GM23338 (cell line): ENCODE measurements around the gene DYNC2H1. TPM values are rescaled to one million over a fixed set of nuclear protein-coding genes. Genes with fewer than 3 reads are reported as not detected.

Experiments
- ATAC-seq: fragments of 200-7000 bp; cut with Tn5 transposase; 3 replicates; pipeline ENCODE4 v1.9.1; 2020
- DNase-seq: peaks from one replicate; pipeline ENCODE4 v3.0.0-alpha.2; 2015; ENCODE audit warnings: low spot score
- H2AFZ ChIP-seq: fragments of 200-600 bp; sonication (generic); 2 replicates; pipeline ENCODE4 v1.8.0; 2016; ENCODE audit warnings: antibody characterized with exemption, mild to moderate bottlenecking, moderate library complexity
- H3F3A ChIP-seq: fragments of 200-600 bp; sonication (generic); replicated peaks from 2 replicates; pipeline ENCODE4 v1.8.0; 2017; ENCODE audit warnings: antibody characterized with exemption, mixed run types, low read depth
- H3K27ac ChIP-seq: fragments of 200-600 bp; sonication (generic); 2 replicates; pipeline ENCODE4 v1.6.1; 2016; ENCODE audit warnings: low read depth
- H3K27me3 ChIP-seq: fragments of 200-600 bp; sonication (generic); 2 replicates; pipeline ENCODE4 v1.8.0; 2016; ENCODE audit warnings: mild to moderate bottlenecking, mixed run types, moderate library complexity; ENCODE audit not compliant: insufficient read depth
- H3K36me3 ChIP-seq: fragments of 200-600 bp; sonication (generic); 2 replicates; pipeline ENCODE4 v1.8.0; 2016; ENCODE audit warnings: mild to moderate bottlenecking; ENCODE audit not compliant: insufficient read depth
- H3K4me1 ChIP-seq: fragments of 200-600 bp; sonication (generic); 2 replicates; pipeline ENCODE4 v1.8.0; 2016; ENCODE audit warnings: mild to moderate bottlenecking, moderate library complexity; ENCODE audit not compliant: insufficient read depth
- H3K4me2 ChIP-seq: fragments of 200-600 bp; sonication (generic); 2 replicates; pipeline ENCODE4 v1.7.1; 2017; ENCODE audit warnings: mixed run types
- H3K4me3 ChIP-seq: fragments of 200-600 bp; sonication (generic); 2 replicates; pipeline ENCODE4 v1.6.1; 2016; ENCODE audit warnings: mixed run types
- H3K79me2 ChIP-seq: fragments of 200-600 bp; sonication (generic); replicated peaks from 2 replicates; pipeline ENCODE4 v1.8.0; 2017; ENCODE audit warnings: mild to moderate bottlenecking; ENCODE audit not compliant: insufficient read depth
- H3K9me2 ChIP-seq: fragments of 200-600 bp; sonication (generic); 2 replicates; pipeline ENCODE4 v1.8.0; 2017; ENCODE audit not compliant: insufficient read depth
- H4K20me1 ChIP-seq: fragments of 200-600 bp; sonication (generic); replicated peaks from 2 replicates; pipeline ENCODE4 v1.8.0; 2017; ENCODE audit warnings: mild to moderate bottlenecking; ENCODE audit not compliant: insufficient read depth
- H3K27ac Mint-ChIP-seq: 2 replicates; pipeline ENCODE4 v1.8.0; 2020; ENCODE audit warnings: inconsistent platforms, mild to moderate bottlenecking, moderate library complexity, mixed read lengths
- H3K27me3 Mint-ChIP-seq: 3 replicates; pipeline ENCODE4 v1.8.0; 2022; ENCODE audit warnings: low read depth, mild to moderate bottlenecking, moderate library complexity, mixed read lengths, inconsistent platforms; ENCODE audit not compliant: insufficient read depth, poor library complexity
- H3K36me3 Mint-ChIP-seq: 3 replicates; pipeline ENCODE4 v1.8.0; 2021; ENCODE audit warnings: low read depth, mild to moderate bottlenecking, inconsistent platforms, moderate library complexity, mixed read lengths
- H3K4me1 Mint-ChIP-seq: 3 replicates; pipeline ENCODE4 v1.8.0; 2020; ENCODE audit warnings: mild to moderate bottlenecking, inconsistent platforms, mixed read lengths
- H3K4me3 Mint-ChIP-seq: 3 replicates; pipeline ENCODE4 v1.8.0; 2021; ENCODE audit warnings: moderate library complexity, mild to moderate bottlenecking, inconsistent platforms, mixed read lengths
- H3K9me3 Mint-ChIP-seq: 3 replicates; pipeline ENCODE4 v1.8.0; 2020; ENCODE audit warnings: moderate library complexity, mild to moderate bottlenecking, inconsistent platforms, mixed read lengths
- CTCF ChIP-seq, 2 experiments: fragments of 200-600 bp in 1 of 2; sonication (generic) in 1 of 2; conservative IDR thresholded peaks; 2 replicates each; pipeline versions ENCODE4 v1.5.1 to v1.6.1; 2016 to 2017; ENCODE audit warnings: antibody characterized with exemption in 2 of 2, low read depth in 2 of 2, mild to moderate bottlenecking in 2 of 2, moderate library complexity in 1 of 2
- ETS1 ChIP-seq: IDR thresholded peaks from 2 replicates; pipeline ENCODE4 v1.6.1; 2016; ENCODE audit warnings: antibody characterized with exemption
- EZH2 ChIP-seq: fragments of 200-600 bp; sonication (generic); IDR thresholded peaks from one replicate; pipeline ENCODE4 v1.8.0; 2017; ENCODE audit warnings: antibody characterized with exemption, mild to moderate bottlenecking, low read depth; ENCODE audit not compliant: unreplicated experiment
- EZH2phosphoT487 ChIP-seq: fragments of 200-600 bp; sonication (generic); IDR thresholded peaks from one replicate; pipeline ENCODE4 v1.8.1; 2018; ENCODE audit warnings: antibody characterized with exemption; ENCODE audit not compliant: unreplicated experiment
- JUNB ChIP-seq: IDR thresholded peaks from one replicate; pipeline ENCODE4 v1.6.1; 2016; ENCODE audit warnings: antibody characterized with exemption; ENCODE audit not compliant: unreplicated experiment
- NANOG ChIP-seq: IDR thresholded peaks from 2 replicates; pipeline ENCODE4 v1.6.1; 2016; ENCODE audit warnings: antibody characterized with exemption, borderline replicate concordance
- POLR2AphosphoS5 ChIP-seq: IDR thresholded peaks from 2 replicates; pipeline ENCODE4 v1.6.1; 2016; ENCODE audit warnings: antibody characterized with exemption, low read depth
- REST ChIP-seq: IDR thresholded peaks from one replicate; pipeline ENCODE4 v1.6.1; 2018; ENCODE audit warnings: antibody characterized with exemption; ENCODE audit not compliant: unreplicated experiment
- STAT1 ChIP-seq: IDR thresholded peaks from one replicate; pipeline ENCODE4 v1.6.1; 2016; ENCODE audit warnings: antibody characterized with exemption; ENCODE audit not compliant: unreplicated experiment
- ZNF114 ChIP-seq: fragments of 250-450 bp; sonication (Bioruptor Pico); IDR thresholded peaks from 2 replicates; pipeline ENCODE4 v1.5.0; 2020; ENCODE audit warnings: mild to moderate bottlenecking, moderate library complexity
- ZNF331 ChIP-seq: fragments of 250-450 bp; sonication (Bioruptor Pico); IDR thresholded peaks from 2 replicates; pipeline ENCODE4 v1.5.0; 2020; ENCODE audit warnings: low read depth, mild to moderate bottlenecking, moderate library complexity
- ZNF462 ChIP-seq: fragments of 250-450 bp; sonication (Bioruptor Pico); IDR thresholded peaks from 2 replicates; pipeline ENCODE4 v1.5.0; 2020; ENCODE audit warnings: mild to moderate bottlenecking, moderate library complexity
- polyA plus RNA-seq: library from polyadenylated mRNA; unstranded; fragments of >200 nt; fragmentation: Nextera tagmentation; extraction: Ambion mirVana; gene quantifications from 2 replicates; pipeline ENCODE4 v1.2.1, GENCODE V29; 2016
- total RNA-seq: library from RNA; depleted of rRNA; stranded (reverse); fragments of >200 nt; shearing (Covaris generic); gene quantifications from 2 replicates; pipeline ENCODE4 v1.2.3, GENCODE V29; 2014

DYNC2H1 gene
- total and polyA plus RNA-seq, 2 experiments from 2014 or later, result 19.3 to 22.5 TPM

- H2AFZ ChIP-seq, result no peak overlapping the region
- DNase-seq, result no peak
These were observed 5.6 kb downstream of the DYNC2H1 start for GRCh38 chr11:103114836-103115235.

More at GRCh38 chr11:103114836-103115235, 5.6 kb downstream of the DYNC2H1 start:
- Histone ChIP-seq H3K27me3 (no peaks in the 10 kb centered on the region), H3K27ac (no peak overlapping the region), H3K4me2 (no peak overlapping the region), H3K4me3 (no peak overlapping the region), H3K79me2 (peaks cover 4% of the 10 kb centered on the region; the same call in 1 of the 2 replicates), H3F3A (no peaks in the 10 kb centered on the region), H3K36me3 (0 out of 2 replicates have a peak, but pooled peaks cover 2% of the 10 kb centered on the region), H4K20me1 (no peaks in the 10 kb centered on the region), H3K9me2 (no peaks in the 10 kb centered on the region), H3K4me1 (no peaks in the 10 kb centered on the region)
- peaks cover 6% of the 10 kb centered on the region for H3K27me3 Mint-ChIP-seq
- H3K36me3 Mint-ChIP-seq, result peaks cover 18% of the 10 kb centered on the region; the same call in 2 of the 3 replicates
- H3K4me3 Mint-ChIP-seq, result no peak overlapping the region
- H3K27ac Mint-ChIP-seq, result no peak overlapping the region
- H3K9me3 Mint-ChIP-seq, result no peaks in the 10 kb centered on the region
- no peak for ATAC-seq
- H3K4me1 Mint-ChIP-seq, result peaks cover 7% of the 10 kb centered on the region; the same call in 2 of the 3 replicates
- no peak for TF ChIP-seq ETS1
- TF ChIP-seq ZNF462 (CRISPR knock-in tag), result no peak
- no peak for TF ChIP-seq NANOG
- TF ChIP-seq EZH2, result no peak
- no peak for TF ChIP-seq ZNF331 (CRISPR knock-in tag)
- no peak for TF ChIP-seq ZNF114 (CRISPR knock-in tag)
- TF ChIP-seq POLR2AphosphoS5, result no peak
- no peak for TF ChIP-seq STAT1
- TF ChIP-seq CTCF (conservative IDR thresholded peaks at IDR 0.05; ENCODE audit: low read depth in 2 of 2), result no peak
- TF ChIP-seq JUNB, result no peak
- no peak for TF ChIP-seq EZH2phosphoT487
- TF ChIP-seq REST, result no peak
